Panc1 (cell line): Measurements from ENCODE around the gene MS4A4A. TPM values are rescaled to one million over a fixed set of nuclear protein-coding genes. Genes with fewer than 3 reads are reported as not detected.

Experiments
- ATAC-seq: fragments of 200-7000 bp; cut with Tn5 transposase; 2 replicates; pipeline ENCODE4 v1.9.1; 2020; ENCODE audit warnings: mild to moderate bottlenecking, moderate library complexity
- BruUV-seq: library from RNA; stranded (reverse); fragments of 400-500 nt; replicated peaks from 2 replicates; lab custom pipeline; 2021; lab: Mats Ljungman, UMichigan
- CTCF ChIA-PET: fragments of 300-600 bp; sonication (Branson Sonifier 250); formaldehyde crosslinking; loops from one replicate; lab custom pipeline; 2022; ENCODE audit warnings: antibody characterized with exemption; lab: Charles Lee
- POLR2A ChIA-PET: fragments of 300-600 bp; sonication (Branson Sonifier 250); formaldehyde crosslinking; loops from one replicate; lab custom pipeline; 2022; ENCODE audit warnings: antibody characterized with exemption; lab: Charles Lee
- DNase-seq: peaks from one replicate; pipeline ENCODE4 v3.0.0-alpha.2; 2010; ENCODE audit warnings: low read depth, low spot score
- H3K27ac ChIP-seq: 2 replicates; pipeline ENCODE4 v1.5.1; 2011; ENCODE audit warnings: mild to moderate bottlenecking, low read length, inconsistent platforms
- H3K27me3 ChIP-seq: fragments of 200-500 bp; sonication (Bioruptor generic); 2 replicates; pipeline ENCODE4 v1.6.0; 2014; ENCODE audit warnings: low read length, inconsistent platforms; ENCODE audit not compliant: control insufficient read depth, insufficient read depth
- H3K36me3 ChIP-seq: fragments of 200-500 bp; sonication (Bioruptor generic); 2 replicates; pipeline ENCODE4 v1.5.1; 2014; ENCODE audit warnings: inconsistent platforms, mild to moderate bottlenecking, low read length, moderate library complexity; ENCODE audit not compliant: control insufficient read depth, insufficient read depth
- H3K4me1 ChIP-seq: 2 replicates; pipeline ENCODE4 v1.5.1; 2011; ENCODE audit warnings: inconsistent platforms, mild to moderate bottlenecking, low read length, moderate library complexity; ENCODE audit not compliant: control insufficient read depth, insufficient read depth
- H3K4me3 ChIP-seq, 2 experiments: 2 replicates each; pipeline ENCODE4 v1.5.1; 2011 to 2012; ENCODE audit warnings: low read depth in 2 of 2, low read length in 2 of 2, mild to moderate bottlenecking in 2 of 2, inconsistent platforms in 1 of 2, moderate library complexity in 1 of 2
- H3K9me3 ChIP-seq: fragments of 200-500 bp; sonication (Bioruptor generic); 2 replicates; pipeline ENCODE4 v1.5.1; 2014; ENCODE audit warnings: low read depth, mild to moderate bottlenecking, inconsistent platforms, low read length, moderate library complexity; ENCODE audit not compliant: control insufficient read depth, insufficient read depth
- POLR2AphosphoS5 ChIP-seq: IDR thresholded peaks from 2 replicates; pipeline ENCODE4 v1.6.1; 2012; ENCODE audit warnings: mild to moderate bottlenecking, low read depth, low read length, moderate library complexity
- SIN3A ChIP-seq: IDR thresholded peaks from 2 replicates; pipeline ENCODE4 v1.6.1; 2012; ENCODE audit warnings: low read depth, mild to moderate bottlenecking, low read length, moderate library complexity, borderline replicate concordance; ENCODE audit not compliant: insufficient read depth
- TCF7L2 ChIP-seq: IDR thresholded peaks from 2 replicates; pipeline ENCODE4 v1.6.1; 2011; ENCODE audit warnings: mild to moderate bottlenecking, low read depth, low read length, inconsistent platforms
- in situ Hi-C: cut with HindIII; loops from 2 replicates; pipeline ENCODE4 v1.10.0; 2016; ENCODE audit warnings: low sequenced_read_pairs, low pct_unique_long_range_greater_than_20kb
- intact Hi-C: fragments of 100-400 bp; cut with micrococcal nuclease; formaldehyde crosslinking; loops from one replicate; pipeline ENCODE4 v1.10.0; 2022; ENCODE audit not compliant: unreplicated experiment
- total RNA-seq: library from RNA; stranded (reverse); gene quantifications from one replicate; pipeline ENCODE4 v1.2.1, GENCODE V29; 2021; ENCODE audit not compliant: unreplicated experiment
- TF ChIP-seq, protein P1 (sequence below): fragments of 450-650 bp; IDR thresholded peaks from 2 replicates; pipeline ENCODE4 v1.5.1; 2017; ENCODE audit warnings: mild to moderate bottlenecking
- TF ChIP-seq, protein P2 (sequence below), 2 experiments: IDR thresholded peaks; 2 replicates each; pipeline ENCODE4 v1.6.1; 2011 to 2012; ENCODE audit warnings: low read depth in 2 of 2, control low read depth in 1 of 2, low read length in 1 of 2, mild to moderate bottlenecking in 1 of 2, moderate library complexity in 1 of 2; ENCODE audit not compliant: insufficient read depth in 1 of 2

Gene MS4A4A
- total RNA-seq, 1 experiment from 2014 or later, result not detected

DNA sequence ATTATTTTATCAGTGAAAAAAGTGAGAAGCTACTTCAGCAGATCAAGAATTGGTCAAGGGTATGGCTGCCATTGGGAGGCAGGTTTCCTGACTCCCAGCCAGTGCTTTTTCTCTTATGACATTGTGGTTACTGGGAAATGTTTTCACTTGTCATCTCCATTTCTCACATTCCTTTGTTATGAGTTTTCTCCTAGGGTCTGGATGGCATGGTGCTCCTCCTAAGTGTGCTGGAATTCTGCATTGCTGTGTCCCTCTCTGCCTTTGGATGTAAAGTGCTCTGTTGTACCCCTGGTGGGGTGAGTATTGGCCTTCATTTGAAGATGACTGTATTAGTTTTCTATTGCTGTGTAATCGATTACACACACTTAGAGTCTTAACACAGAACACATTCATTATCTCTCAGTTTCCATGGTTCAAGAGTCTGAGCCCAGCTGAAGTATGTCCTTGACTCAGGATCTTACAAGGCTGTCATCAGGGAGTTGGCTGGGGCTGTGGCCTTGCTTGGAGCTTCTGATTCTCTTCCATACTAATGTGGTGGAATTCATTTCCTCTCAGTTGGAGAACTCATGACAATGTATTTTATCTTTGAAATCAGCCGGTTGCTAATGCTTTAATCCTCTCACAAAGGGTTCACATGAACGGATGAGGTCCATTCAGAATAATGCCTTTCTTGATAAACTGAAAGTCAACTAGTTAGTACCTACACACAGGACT is 25.6 kb downstream of the MS4A4A start:
- BruUV-seq, result no TSS peak
- DNase-seq, result no peak
- POLR2A ChIA-PET, result no interaction called here

DNA sequence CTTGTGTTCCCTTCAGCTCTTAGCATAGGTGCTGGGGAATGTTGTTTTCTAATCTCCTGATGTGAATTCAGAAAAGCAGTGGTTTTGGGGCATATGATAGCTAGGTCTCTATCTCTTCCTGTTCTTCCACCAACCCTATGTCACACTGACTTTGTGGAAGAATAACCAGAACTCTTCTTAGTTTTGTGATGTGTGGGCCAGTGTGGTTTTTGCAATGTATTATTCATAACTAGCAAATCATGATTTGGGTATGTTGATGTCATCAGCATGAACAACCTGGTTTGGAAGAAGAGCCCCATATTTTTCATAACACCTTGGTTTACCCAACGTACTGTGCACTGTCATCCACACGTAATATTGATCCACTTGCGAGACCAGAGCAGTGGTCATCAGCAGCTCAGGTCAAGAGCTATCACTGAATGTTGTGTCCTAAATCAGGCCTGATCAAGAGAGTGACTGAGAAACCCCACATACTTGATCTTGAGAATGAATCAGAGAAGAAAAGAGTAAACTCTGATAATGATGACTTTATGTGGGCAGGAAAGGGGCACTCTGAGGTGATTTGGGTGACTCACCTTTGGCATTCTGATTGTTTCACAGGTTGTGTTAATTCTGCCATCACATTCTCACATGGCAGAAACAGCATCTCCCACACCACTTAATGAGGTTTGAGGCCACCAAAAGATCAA is 27.2 kb downstream of the MS4A4A start:
- H3K27me3 ChIP-seq, result no peaks in the 10 kb centered on the region
- no peak overlapping the region for H3K27ac ChIP-seq
- in situ Hi-C loops (no loop called here), intact Hi-C loops (no loop called here)
- ChIA-PET POLR2A (interaction anchor here (0.6 kb wide), 1 partner anchor 13 kb away, joined by 8 read pairs; no protein-coding TSS in a partner anchor), CTCF (no interaction called here)
- no peak overlapping the region for H3K4me3 ChIP-seq
- no peaks in the 10 kb centered on the region for H3K36me3 ChIP-seq
- BruUV-seq, result no TSS peak
- no peak for ATAC-seq
- TF ChIP-seq, protein P1, sequence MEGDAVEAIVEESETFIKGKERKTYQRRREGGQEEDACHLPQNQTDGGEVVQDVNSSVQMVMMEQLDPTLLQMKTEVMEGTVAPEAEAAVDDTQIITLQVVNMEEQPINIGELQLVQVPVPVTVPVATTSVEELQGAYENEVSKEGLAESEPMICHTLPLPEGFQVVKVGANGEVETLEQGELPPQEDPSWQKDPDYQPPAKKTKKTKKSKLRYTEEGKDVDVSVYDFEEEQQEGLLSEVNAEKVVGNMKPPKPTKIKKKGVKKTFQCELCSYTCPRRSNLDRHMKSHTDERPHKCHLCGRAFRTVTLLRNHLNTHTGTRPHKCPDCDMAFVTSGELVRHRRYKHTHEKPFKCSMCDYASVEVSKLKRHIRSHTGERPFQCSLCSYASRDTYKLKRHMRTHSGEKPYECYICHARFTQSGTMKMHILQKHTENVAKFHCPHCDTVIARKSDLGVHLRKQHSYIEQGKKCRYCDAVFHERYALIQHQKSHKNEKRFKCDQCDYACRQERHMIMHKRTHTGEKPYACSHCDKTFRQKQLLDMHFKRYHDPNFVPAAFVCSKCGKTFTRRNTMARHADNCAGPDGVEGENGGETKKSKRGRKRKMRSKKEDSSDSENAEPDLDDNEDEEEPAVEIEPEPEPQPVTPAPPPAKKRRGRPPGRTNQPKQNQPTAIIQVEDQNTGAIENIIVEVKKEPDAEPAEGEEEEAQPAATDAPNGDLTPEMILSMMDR, result no peak
- no peak for TF ChIP-seq SIN3A
- H3K9me3 ChIP-seq, result no peaks in the 10 kb centered on the region
- no peaks in the 10 kb centered on the region for H3K4me1 ChIP-seq
- no peak for DNase-seq

More for the DNA sequence above, 25.6 kb downstream of the MS4A4A start:
- no peaks in the 10 kb centered on the region for H3K9me3 ChIP-seq
- ATAC-seq, result no peak; the same call in 1 of the 2 replicates
- H3K27ac ChIP-seq, result no peak overlapping the region
- H3K4me1 ChIP-seq, result no peaks in the 10 kb centered on the region
- in situ Hi-C loops (no loop called here), intact Hi-C loops (no loop called here)
- H3K4me3 ChIP-seq, result no peak overlapping the region
- no peaks in the 10 kb centered on the region for H3K27me3 ChIP-seq
- CTCF ChIA-PET, result no interaction called here
- TF ChIP-seq TCF7L2, result no peak
- TF ChIP-seq SIN3A, result no peak
- TF ChIP-seq POLR2AphosphoS5, result no peak
- TF ChIP-seq, protein P2, sequence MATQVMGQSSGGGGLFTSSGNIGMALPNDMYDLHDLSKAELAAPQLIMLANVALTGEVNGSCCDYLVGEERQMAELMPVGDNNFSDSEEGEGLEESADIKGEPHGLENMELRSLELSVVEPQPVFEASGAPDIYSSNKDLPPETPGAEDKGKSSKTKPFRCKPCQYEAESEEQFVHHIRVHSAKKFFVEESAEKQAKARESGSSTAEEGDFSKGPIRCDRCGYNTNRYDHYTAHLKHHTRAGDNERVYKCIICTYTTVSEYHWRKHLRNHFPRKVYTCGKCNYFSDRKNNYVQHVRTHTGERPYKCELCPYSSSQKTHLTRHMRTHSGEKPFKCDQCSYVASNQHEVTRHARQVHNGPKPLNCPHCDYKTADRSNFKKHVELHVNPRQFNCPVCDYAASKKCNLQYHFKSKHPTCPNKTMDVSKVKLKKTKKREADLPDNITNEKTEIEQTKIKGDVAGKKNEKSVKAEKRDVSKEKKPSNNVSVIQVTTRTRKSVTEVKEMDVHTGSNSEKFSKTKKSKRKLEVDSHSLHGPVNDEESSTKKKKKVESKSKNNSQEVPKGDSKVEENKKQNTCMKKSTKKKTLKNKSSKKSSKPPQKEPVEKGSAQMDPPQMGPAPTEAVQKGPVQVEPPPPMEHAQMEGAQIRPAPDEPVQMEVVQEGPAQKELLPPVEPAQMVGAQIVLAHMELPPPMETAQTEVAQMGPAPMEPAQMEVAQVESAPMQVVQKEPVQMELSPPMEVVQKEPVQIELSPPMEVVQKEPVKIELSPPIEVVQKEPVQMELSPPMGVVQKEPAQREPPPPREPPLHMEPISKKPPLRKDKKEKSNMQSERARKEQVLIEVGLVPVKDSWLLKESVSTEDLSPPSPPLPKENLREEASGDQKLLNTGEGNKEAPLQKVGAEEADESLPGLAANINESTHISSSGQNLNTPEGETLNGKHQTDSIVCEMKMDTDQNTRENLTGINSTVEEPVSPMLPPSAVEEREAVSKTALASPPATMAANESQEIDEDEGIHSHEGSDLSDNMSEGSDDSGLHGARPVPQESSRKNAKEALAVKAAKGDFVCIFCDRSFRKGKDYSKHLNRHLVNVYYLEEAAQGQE (IDR thresholded peaks at IDR 0.05; ENCODE audit: insufficient read depth in 1 of 2, low read depth in 2 of 2, low read length in 1 of 2), result no peak
- TF ChIP-seq, protein P1, result no peak
- no peaks in the 10 kb centered on the region for H3K36me3 ChIP-seq
